Ovary (tissue), 9 donors: ENCODE data around the gene AUTS2. TPM values are rescaled to one million over a fixed set of nuclear protein-coding genes. Genes with fewer than 3 reads are reported as not detected.

Experiments
- DNase-seq, 5 donors: peaks; one replicate each; pipeline ENCODE4 v3.0.0-alpha.2; 2019 to 2020
- H3K27ac ChIP-seq, 2 donors: fragments of 200-600 bp; one replicate each; pipeline versions ENCODE4 v1.5.1 to v1.8.0; 2019 to 2022
- H3K27me3 ChIP-seq: fragments of 200-600 bp; one replicate; pipeline ENCODE4 v1.8.0; 2022
- H3K36me3 ChIP-seq: fragments of 200-600 bp; sonication (generic); one replicate; pipeline ENCODE4 v1.5.1; 2019
- H3K4me1 ChIP-seq: one replicate; pipeline ENCODE4 v1.8.1; 2013; ENCODE audit warnings: mild to moderate bottlenecking, moderate library complexity; ENCODE audit not compliant: insufficient read depth
- H3K4me3 ChIP-seq: fragments of 200-600 bp; sonication (generic); one replicate; pipeline ENCODE4 v1.5.1; 2017
- H3K9me3 ChIP-seq, 2 donors: fragments of 200-600 bp in 1 of 2; sonication (generic) in 1 of 2; one replicate each; pipeline versions ENCODE4 v1.5.1 to v1.8.1; 2013 to 2019; ENCODE audit warnings: mild to moderate bottlenecking in 1 of 2, moderate library complexity in 1 of 2
- EP300 ChIP-seq: sonication (generic); formaldehyde crosslinking; IDR thresholded peaks from one replicate; pipeline ENCODE4 v1.6.1; 2017; ENCODE audit warnings: antibody characterized with exemption
- POLR2A ChIP-seq: fragments of 450-650 bp; IDR thresholded peaks from one replicate; pipeline ENCODE4 v1.6.1; 2017; ENCODE audit warnings: antibody characterized with exemption, mild to moderate bottlenecking, moderate library complexity
- WGBS, 3 donors: extraction: QIAGEN DNeasy Blood & Tissue Kit in 1 of 3; methylation state at CpG; one replicate each; pipeline versions ENCODE4 v1.1.5 to v1.1.7; 2013 to 2017; 5-methylcytosine and 5-hydroxymethylcytosine counted together
- intact Hi-C, 4 donors: fragments of 100-400 bp; cut with DNase I; formaldehyde crosslinking; loops; one replicate each; pipeline versions ENCODE4 v1.11.0 to v1.15.1; 2022 to 2023
- polyA plus RNA-seq, 2 donors: library from polyadenylated mRNA; stranded (reverse); fragments of 200-250 nt in 1 of 2; fragments of 350-450 nt in 1 of 2; fragmentation: Illumina TruSeq in 1 of 2; extraction: RNeasy Lipid Tissue Mini Kit (QIAGEN cat#74804) in 1 of 2; gene quantifications; one replicate each; pipeline ENCODE4 v1.2.3, GENCODE V29; 2013 to 2014
- total RNA-seq, 7 donors: library from RNA; depleted of rRNA in 2 of 7; stranded (reverse); fragments of >200 nt in 2 of 7; fragmentation: NEBNext Ultra II Directional in 3 of 7; extraction: Animal tissue kit (Norgen Biotek cat#: 25700) in 3 of 7; gene quantifications; one replicate each; pipeline versions ENCODE4 v1.1.0 to v1.2.4, GENCODE V29; 2016 to 2023
- TF ChIP-seq, protein P1 (sequence below), 3 donors: fragments of 450-650 bp in 2 of 3; fragments of 200-600 bp in 1 of 3; IDR thresholded peaks; one replicate each; pipeline versions ENCODE4 v1.5.1 to v1.8.0; 2016 to 2022; ENCODE audit warnings: antibody characterized with exemption in 3 of 3, mild to moderate bottlenecking in 1 of 3
- donor health status: DM: no; HTN: no; CAD: no; lungs with moderate emphysema.
- donor health status: DM: no; HTN: no; CAD: no.
- donor health status: Bipolar disorder and iron deficiency.
- donor health status: DM: yes; HTN: yes; CAD: no.
- donor health status: DM: no; HTN: no; CAD: no.
- donor health status: DM: yes; HTN: yes; CAD: no.

The AUTS2 gene
- total and polyA plus RNA-seq, 9 donors, result 18.3 to 60.9 (median 44.9) TPM

- Histone ChIP-seq H3K27ac (no peak overlapping the region), H3K27me3 (no peaks in the 10 kb centered on the region), H3K4me1 (peaks cover 13% of the 10 kb centered on the region), H3K4me3 (no peak overlapping the region), H3K9me3 (no peaks in the 10 kb centered on the region), H3K36me3 (no peaks in the 10 kb centered on the region)
- TF ChIP-seq EP300, result no peak
- TF ChIP-seq, protein P1, sequence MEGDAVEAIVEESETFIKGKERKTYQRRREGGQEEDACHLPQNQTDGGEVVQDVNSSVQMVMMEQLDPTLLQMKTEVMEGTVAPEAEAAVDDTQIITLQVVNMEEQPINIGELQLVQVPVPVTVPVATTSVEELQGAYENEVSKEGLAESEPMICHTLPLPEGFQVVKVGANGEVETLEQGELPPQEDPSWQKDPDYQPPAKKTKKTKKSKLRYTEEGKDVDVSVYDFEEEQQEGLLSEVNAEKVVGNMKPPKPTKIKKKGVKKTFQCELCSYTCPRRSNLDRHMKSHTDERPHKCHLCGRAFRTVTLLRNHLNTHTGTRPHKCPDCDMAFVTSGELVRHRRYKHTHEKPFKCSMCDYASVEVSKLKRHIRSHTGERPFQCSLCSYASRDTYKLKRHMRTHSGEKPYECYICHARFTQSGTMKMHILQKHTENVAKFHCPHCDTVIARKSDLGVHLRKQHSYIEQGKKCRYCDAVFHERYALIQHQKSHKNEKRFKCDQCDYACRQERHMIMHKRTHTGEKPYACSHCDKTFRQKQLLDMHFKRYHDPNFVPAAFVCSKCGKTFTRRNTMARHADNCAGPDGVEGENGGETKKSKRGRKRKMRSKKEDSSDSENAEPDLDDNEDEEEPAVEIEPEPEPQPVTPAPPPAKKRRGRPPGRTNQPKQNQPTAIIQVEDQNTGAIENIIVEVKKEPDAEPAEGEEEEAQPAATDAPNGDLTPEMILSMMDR (IDR thresholded peaks at IDR 0.05), result no peak
- TF ChIP-seq POLR2A, result no peak
- intact Hi-C loops, result no loop called here
- no peak for DNase-seq
- WGBS, 3 donors, result 92 to 97% (median 95%) methylated on average over 3 of the region's 3 CpGs
Observed at GRCh38 chr7:69816501-69816900, 218.2 kb downstream of the AUTS2 start.

- TF ChIP-seq EP300 (no peak), POLR2A (no peak)
- TF ChIP-seq, protein P1 (IDR thresholded peaks at IDR 0.05), result no peak
- DNase-seq, result no peak
- Histone ChIP-seq H3K4me1 (peaks cover 15% of the 10 kb centered on the region), H3K36me3 (no peaks in the 10 kb centered on the region), H3K9me3 (no peaks in the 10 kb centered on the region), H3K27ac (no peak overlapping the region), H3K4me3 (no peak overlapping the region), H3K27me3 (no peaks in the 10 kb centered on the region)
- intact Hi-C loops, result no loop called here
- WGBS, 3 donors, result 10 to 16% (median 13%) methylated on average over 2 of the region's 2 CpGs
Observed at GRCh38 chr7:69817121-69817520, 218.8 kb downstream of the AUTS2 start.

DNA sequence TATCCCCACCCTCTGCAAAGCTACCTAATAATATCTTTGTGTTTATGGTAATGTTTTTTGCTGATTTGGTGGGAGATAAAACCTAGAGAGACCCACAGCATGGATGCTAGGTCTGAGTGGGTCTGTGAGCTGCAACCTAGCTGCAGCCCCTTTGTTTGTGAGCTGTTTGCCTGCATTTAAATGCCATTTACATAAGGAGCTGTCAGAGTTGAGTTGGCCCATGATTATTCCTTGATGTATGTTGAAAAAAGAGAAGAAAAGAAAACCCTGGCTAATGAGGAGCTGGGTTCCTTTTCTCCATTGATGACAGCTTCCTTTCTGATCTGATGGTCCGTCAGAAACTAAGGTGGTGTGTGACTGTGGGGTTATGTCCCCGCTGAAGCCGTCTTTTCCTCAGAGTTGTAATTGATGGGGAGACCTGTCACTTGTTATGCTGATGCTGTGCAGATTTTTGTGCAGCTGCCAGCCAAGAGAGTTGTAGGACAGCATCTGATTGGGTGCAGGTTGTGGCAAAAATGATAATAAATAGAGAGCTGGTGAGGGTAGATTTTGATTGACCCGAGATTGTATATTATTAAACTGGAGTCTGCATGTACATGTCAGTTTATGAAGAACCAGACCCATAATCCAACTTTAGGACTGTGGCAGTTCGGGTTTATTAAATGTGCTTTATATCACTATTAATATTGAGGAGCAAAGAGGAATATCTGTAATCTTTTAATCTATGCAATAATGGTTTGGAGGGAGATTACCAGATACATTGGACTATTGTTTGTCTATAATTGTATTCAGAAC, 219.8 kb downstream of the AUTS2 start:
- no peaks in the 10 kb centered on the region for H3K36me3 ChIP-seq
- 86 to 98% (median 89%) methylated on average over 5 of the region's 5 CpGs for WGBS, 3 donors
- H3K9me3 ChIP-seq, result no peaks in the 10 kb centered on the region
- TF ChIP-seq, protein P1 (IDR thresholded peaks at IDR 0.05), result no peak
- TF ChIP-seq POLR2A, result no peak
- no peak for TF ChIP-seq EP300
- intact Hi-C loops, result no loop called here
- no peak for DNase-seq
- no peaks in the 10 kb centered on the region for H3K27me3 ChIP-seq
- no peak overlapping the region for H3K4me3 ChIP-seq
- H3K4me1 ChIP-seq, result peaks cover 20% of the 10 kb centered on the region
- H3K27ac ChIP-seq, result no peak overlapping the region

DNA sequence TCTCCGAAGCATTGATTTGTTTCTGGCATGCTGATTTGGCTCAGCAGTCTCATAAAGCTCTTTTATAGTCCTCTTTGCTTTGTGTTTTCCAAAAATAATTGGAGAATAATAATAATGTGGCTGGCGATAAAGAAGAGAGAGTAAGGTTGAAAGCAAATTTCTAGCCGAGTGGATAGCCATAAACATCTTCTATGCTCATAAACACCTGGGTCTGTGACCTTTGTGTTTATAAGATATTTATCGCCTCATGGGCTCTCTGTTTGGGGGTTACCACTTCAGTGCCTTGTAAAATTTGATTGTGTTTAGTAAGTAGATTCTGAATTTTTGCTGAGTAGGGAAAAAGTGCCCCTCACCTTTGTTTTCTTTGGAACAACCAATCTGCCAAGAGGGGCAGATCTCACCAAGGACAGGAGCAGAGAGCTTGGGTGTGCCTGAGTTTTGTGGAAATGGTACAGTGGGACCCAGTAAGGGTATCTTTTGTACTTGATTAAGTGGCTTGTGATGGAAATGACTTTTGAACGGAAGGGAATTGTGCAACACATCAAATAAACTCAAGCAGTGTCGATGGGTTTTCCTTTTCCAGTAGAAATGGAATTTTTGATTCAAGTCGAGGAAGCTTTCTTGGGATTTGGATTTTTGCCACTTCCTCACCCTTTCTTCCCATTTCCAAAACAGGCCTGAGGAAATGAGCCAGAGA, 220.5 kb downstream of the AUTS2 start:
- Histone ChIP-seq H3K4me1 (peaks cover 20% of the 10 kb centered on the region), H3K27me3 (no peaks in the 10 kb centered on the region), H3K36me3 (no peaks in the 10 kb centered on the region), H3K4me3 (no peak overlapping the region), H3K9me3 (no peaks in the 10 kb centered on the region), H3K27ac (no peak overlapping the region)
- WGBS, 3 donors, result 84 to 86% (median 85%) methylated on average over 7 of the region's 7 CpGs
- DNase-seq, result no peak
- intact Hi-C loops, result no loop called here
- TF ChIP-seq EP300 (no peak), POLR2A (no peak)
- TF ChIP-seq, protein P1 (IDR thresholded peaks at IDR 0.05), result no peak
